Mammary epithelial cell (primary cell): ENCODE results near the gene FBXL7.

Experiments used
- CTCF ChIP-seq, 2 donors: IDR thresholded peaks in 1 of 2; conservative IDR thresholded peaks in 1 of 2; 2 replicates each; pipeline ENCODE4 v1.5.1; 2011 to 2012; ENCODE audit warnings: inconsistent platforms in 2 of 2, low read length in 2 of 2, mild to moderate bottlenecking in 2 of 2, control low read depth in 1 of 2, low read depth in 1 of 2; ENCODE audit not compliant: insufficient read depth in 1 of 2; ENCODE audit errors: extremely low read depth in 1 of 2
- EZH2 ChIP-seq: IDR thresholded peaks from 2 replicates; pipeline ENCODE4 v1.6.1; 2012; ENCODE audit warnings: low read length, inconsistent platforms, borderline replicate concordance

GRCh38 chr5:15858326-15858725 is 358.3 kb downstream of the FBXL7 start:
- no peak for TF ChIP-seq CTCF (conservative IDR thresholded peaks at IDR 0.05 in 1 of 2, IDR thresholded peaks at IDR 0.05 in 1 of 2; ENCODE audit: extremely low read depth in 1 of 2, insufficient read depth in 1 of 2, low read depth in 1 of 2, low read length in 2 of 2)
- no peak for TF ChIP-seq EZH2
